Astrocyte (in vitro differentiated cells and primary cell): ENCODE measurements around the gene ZNF276. TPM values are rescaled to one million over a fixed set of nuclear protein-coding genes. Genes with fewer than 3 reads are reported as not detected.

Experiments
- DNase-seq: peaks from one replicate; pipeline ENCODE4 v3.0.0-alpha.2; 2010; ENCODE audit warnings: low read depth
- FAIRE-seq: peaks from 2 replicates; lab custom pipeline; 2011; peaks lifted over from hg19 to GRCh38; lab: Jason Lieb, UNC
- H2AFZ ChIP-seq: 2 replicates; pipeline ENCODE4 v1.6.0; 2012; ENCODE audit warnings: low read depth, low read length, inconsistent platforms
- H3K27ac ChIP-seq: 2 replicates; pipeline ENCODE4 v1.5.1; 2011; ENCODE audit warnings: low read depth, low read length, inconsistent platforms
- H3K27me3 ChIP-seq: 2 replicates; pipeline ENCODE4 v1.6.0; 2011; ENCODE audit warnings: low read length, inconsistent platforms; ENCODE audit not compliant: insufficient read depth
- H3K36me3 ChIP-seq: 2 replicates; pipeline ENCODE4 v1.5.1; 2011; ENCODE audit warnings: low read length, inconsistent platforms; ENCODE audit not compliant: insufficient read depth
- H3K4me1 ChIP-seq: 2 replicates; pipeline ENCODE4 v1.5.1; 2011; ENCODE audit warnings: low read length, inconsistent platforms; ENCODE audit not compliant: insufficient read depth
- H3K4me2 ChIP-seq: 2 replicates; pipeline ENCODE4 v1.6.0; 2012; ENCODE audit warnings: low read length, inconsistent platforms
- H3K4me3 ChIP-seq: 2 replicates; pipeline ENCODE4 v1.5.1; 2011; ENCODE audit warnings: low read depth, mild to moderate bottlenecking, low read length, inconsistent platforms; ENCODE audit not compliant: insufficient read depth
- H3K79me2 ChIP-seq: 2 replicates; pipeline ENCODE4 v1.6.0; 2012; ENCODE audit warnings: mild to moderate bottlenecking, low read length, inconsistent platforms; ENCODE audit not compliant: insufficient read depth
- H3K9ac ChIP-seq: 2 replicates; pipeline ENCODE4 v1.6.0; 2012; ENCODE audit warnings: mild to moderate bottlenecking, low read length, inconsistent platforms
- H3K9me3 ChIP-seq: 2 replicates; pipeline ENCODE4 v1.5.1; 2012; ENCODE audit warnings: low read depth, mild to moderate bottlenecking, low read length, inconsistent platforms; ENCODE audit not compliant: insufficient read depth
- H4K20me1 ChIP-seq: 2 replicates; pipeline ENCODE4 v1.6.0; 2012; ENCODE audit warnings: low read length, inconsistent platforms; ENCODE audit not compliant: insufficient read depth
- H3K27ac Mint-ChIP-seq: one replicate; pipeline ENCODE4 v1.8.0; 2021; ENCODE audit warnings: mild to moderate bottlenecking, mixed read lengths; ENCODE audit not compliant: unreplicated experiment
- H3K27me3 Mint-ChIP-seq: one replicate; pipeline ENCODE4 v1.8.0; 2021; ENCODE audit warnings: low read depth, mixed read lengths; ENCODE audit not compliant: unreplicated experiment
- H3K36me3 Mint-ChIP-seq: one replicate; pipeline ENCODE4 v1.8.0; 2021; ENCODE audit warnings: low read depth, mixed read lengths; ENCODE audit not compliant: unreplicated experiment
- H3K4me1 Mint-ChIP-seq: one replicate; pipeline ENCODE4 v1.8.0; 2021; ENCODE audit warnings: low read depth, mixed read lengths; ENCODE audit not compliant: unreplicated experiment
- H3K4me3 Mint-ChIP-seq: one replicate; pipeline ENCODE4 v1.8.0; 2021; ENCODE audit warnings: mild to moderate bottlenecking, moderate library complexity, mixed read lengths; ENCODE audit not compliant: unreplicated experiment
- H3K9me3 Mint-ChIP-seq: one replicate; pipeline ENCODE4 v1.8.0; 2021; ENCODE audit warnings: mild to moderate bottlenecking, mixed read lengths; ENCODE audit not compliant: unreplicated experiment
- EZH2 ChIP-seq: IDR thresholded peaks from 2 replicates; pipeline ENCODE4 v1.6.1; 2012; ENCODE audit warnings: mild to moderate bottlenecking, low read length, inconsistent platforms; ENCODE audit not compliant: insufficient read depth
- total RNA-seq: library from RNA; stranded (reverse); gene quantifications from 2 replicates; pipeline ENCODE4 v1.2.1, GENCODE V29; 2021
- TF ChIP-seq, protein P1 (sequence below): IDR thresholded peaks from 2 replicates; pipeline ENCODE4 v1.5.1; 2011; ENCODE audit warnings: low read depth, mild to moderate bottlenecking, inconsistent platforms, low read length, moderate library complexity; ENCODE audit not compliant: insufficient read depth

Gene ZNF276
- total RNA-seq, 1 donor from 2014 or later = 21.6 TPM

DNA sequence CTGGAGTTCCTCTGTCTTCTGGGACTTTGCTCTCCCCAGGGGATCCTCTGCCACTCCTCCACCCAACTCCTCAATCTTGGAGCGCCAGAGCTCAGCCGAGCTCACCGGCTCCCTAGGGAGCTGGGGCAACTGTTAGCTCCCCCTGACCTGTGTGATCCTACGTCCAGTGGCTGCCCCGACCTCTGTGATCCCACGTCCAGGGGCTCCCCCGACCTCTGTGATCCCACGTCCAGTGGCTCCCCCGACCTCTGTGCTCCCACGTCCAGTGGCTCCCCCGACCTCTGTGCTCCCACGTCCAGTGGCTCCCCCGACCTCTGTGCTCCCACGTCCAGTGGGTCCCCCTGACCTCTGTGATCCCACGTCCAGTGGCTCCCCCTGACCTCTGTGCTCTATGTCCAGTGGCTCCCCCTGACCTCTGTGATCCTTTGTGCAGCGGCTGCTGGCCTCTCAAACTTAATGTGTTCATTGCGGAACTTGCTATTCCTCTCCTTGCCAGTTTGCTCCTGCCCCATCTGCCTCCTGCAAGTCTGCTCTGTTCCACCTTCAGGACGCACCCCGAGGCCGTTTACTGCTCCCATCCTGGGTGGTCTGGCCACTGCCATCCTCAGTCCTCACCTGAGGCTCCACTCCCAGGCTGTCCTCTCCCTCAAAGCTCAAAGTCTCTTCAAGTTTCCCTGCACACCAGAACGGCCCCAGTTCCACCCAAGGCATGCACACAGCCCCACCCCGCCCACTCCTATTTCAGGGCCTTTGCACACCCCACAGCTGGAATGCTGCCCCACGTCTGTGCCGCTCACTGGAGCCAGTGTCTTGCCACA, 3.4 kb upstream of the ZNF276 start:
- FAIRE-seq (no peak), DNase-seq (no peak)
- Histone ChIP-seq H2AFZ (no peak overlapping the region), H3K9me3 (no peaks in the 10 kb centered on the region), H3K4me2 (no peak overlapping the region), H3K4me3 (no peak overlapping the region), H3K4me1 (peaks cover 21% of the 10 kb centered on the region), H4K20me1 (peaks cover 8% of the 10 kb centered on the region), H3K27ac (no peak overlapping the region), H3K36me3 (no peaks in the 10 kb centered on the region), H3K9ac (no peak overlapping the region), H3K79me2 (peaks cover 24% of the 10 kb centered on the region), H3K27me3 (no peaks in the 10 kb centered on the region)
- peak overlapping the region; percentile 41 for H3K27ac Mint-ChIP-seq
- TF ChIP-seq, protein P1, sequence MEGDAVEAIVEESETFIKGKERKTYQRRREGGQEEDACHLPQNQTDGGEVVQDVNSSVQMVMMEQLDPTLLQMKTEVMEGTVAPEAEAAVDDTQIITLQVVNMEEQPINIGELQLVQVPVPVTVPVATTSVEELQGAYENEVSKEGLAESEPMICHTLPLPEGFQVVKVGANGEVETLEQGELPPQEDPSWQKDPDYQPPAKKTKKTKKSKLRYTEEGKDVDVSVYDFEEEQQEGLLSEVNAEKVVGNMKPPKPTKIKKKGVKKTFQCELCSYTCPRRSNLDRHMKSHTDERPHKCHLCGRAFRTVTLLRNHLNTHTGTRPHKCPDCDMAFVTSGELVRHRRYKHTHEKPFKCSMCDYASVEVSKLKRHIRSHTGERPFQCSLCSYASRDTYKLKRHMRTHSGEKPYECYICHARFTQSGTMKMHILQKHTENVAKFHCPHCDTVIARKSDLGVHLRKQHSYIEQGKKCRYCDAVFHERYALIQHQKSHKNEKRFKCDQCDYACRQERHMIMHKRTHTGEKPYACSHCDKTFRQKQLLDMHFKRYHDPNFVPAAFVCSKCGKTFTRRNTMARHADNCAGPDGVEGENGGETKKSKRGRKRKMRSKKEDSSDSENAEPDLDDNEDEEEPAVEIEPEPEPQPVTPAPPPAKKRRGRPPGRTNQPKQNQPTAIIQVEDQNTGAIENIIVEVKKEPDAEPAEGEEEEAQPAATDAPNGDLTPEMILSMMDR = no peak
- TF ChIP-seq EZH2 = no peak
- H3K4me3 Mint-ChIP-seq = peak overlapping the region; percentile 5
- H3K36me3 Mint-ChIP-seq = peaks cover 7% of the 10 kb centered on the region
- H3K4me1 Mint-ChIP-seq = peaks cover 15% of the 10 kb centered on the region
- H3K27me3 Mint-ChIP-seq = no peaks in the 10 kb centered on the region
- no peaks in the 10 kb centered on the region for H3K9me3 Mint-ChIP-seq

DNA sequence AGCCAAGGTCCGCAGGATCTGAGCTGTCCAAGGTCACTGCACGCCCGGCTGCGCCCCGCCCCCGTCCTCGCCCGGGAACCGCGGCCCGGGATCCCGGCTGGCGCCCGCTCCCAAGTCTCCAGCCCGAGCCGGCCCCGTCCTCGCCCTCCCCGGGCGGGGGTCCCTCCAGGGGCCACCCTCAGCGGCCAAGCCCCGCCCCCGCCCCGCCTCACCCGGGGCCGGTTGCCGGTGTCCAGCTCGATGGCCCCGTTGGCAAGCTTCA, 855 bp upstream of the ZNF276 start:
- no peak for DNase-seq
- Histone ChIP-seq H4K20me1 (peaks cover 31% of the 10 kb centered on the region), H3K79me2 (peaks cover 46% of the 10 kb centered on the region), H2AFZ (peak overlapping the region; percentile 71), H3K9ac (peak overlapping the region; percentile 83), H3K4me3 (peak overlapping the region; percentile 92), H3K9me3 (no peaks in the 10 kb centered on the region), H3K4me2 (peak overlapping the region; percentile 100), H3K27ac (peak overlapping the region; percentile 68), H3K36me3 (peaks cover 2% of the 10 kb centered on the region), H3K27me3 (no peaks in the 10 kb centered on the region), H3K4me1 (peaks cover 35% of the 10 kb centered on the region)
- Mint-ChIP-seq H3K4me3 (peak overlapping the region; percentile 88), H3K27me3 (no peaks in the 10 kb centered on the region), H3K4me1 (peaks cover 23% of the 10 kb centered on the region), H3K27ac (peak overlapping the region; percentile 86), H3K9me3 (no peaks in the 10 kb centered on the region), H3K36me3 (peaks cover 10% of the 10 kb centered on the region)
- FAIRE-seq = no peak
- TF ChIP-seq, protein P1 = no peak
- TF ChIP-seq EZH2 = no peak
